Mucosa of stomach (tissue), 1 donor: ENCODE results near the gene SEC14L6.

Experiments used
- H3K27me3 ChIP-seq: one replicate; pipeline ENCODE4 v1.7.0; 2013; ENCODE audit warnings: mild to moderate bottlenecking, low read length; ENCODE audit not compliant: control insufficient read depth, insufficient read depth
- H3K36me3 ChIP-seq: one replicate; pipeline ENCODE4 v1.7.0; 2013; ENCODE audit warnings: low read length; ENCODE audit not compliant: control insufficient read depth, insufficient read depth
- H3K4me1 ChIP-seq: one replicate; pipeline ENCODE4 v1.7.0; 2013; ENCODE audit warnings: mild to moderate bottlenecking, low read length; ENCODE audit not compliant: control insufficient read depth, insufficient read depth
- H3K4me3 ChIP-seq: one replicate; pipeline ENCODE4 v1.7.0; 2013; ENCODE audit warnings: low read length
- H3K9ac ChIP-seq: one replicate; pipeline ENCODE4 v1.7.0; 2013; ENCODE audit warnings: mild to moderate bottlenecking, low read length, moderate library complexity
- H3K9me3 ChIP-seq: one replicate; pipeline ENCODE4 v1.7.0; 2013; ENCODE audit warnings: mild to moderate bottlenecking, low read length, moderate library complexity; ENCODE audit not compliant: control insufficient read depth
- donor health status: Pancreatic carcinoma.

Gene SEC14L6

DNA sequence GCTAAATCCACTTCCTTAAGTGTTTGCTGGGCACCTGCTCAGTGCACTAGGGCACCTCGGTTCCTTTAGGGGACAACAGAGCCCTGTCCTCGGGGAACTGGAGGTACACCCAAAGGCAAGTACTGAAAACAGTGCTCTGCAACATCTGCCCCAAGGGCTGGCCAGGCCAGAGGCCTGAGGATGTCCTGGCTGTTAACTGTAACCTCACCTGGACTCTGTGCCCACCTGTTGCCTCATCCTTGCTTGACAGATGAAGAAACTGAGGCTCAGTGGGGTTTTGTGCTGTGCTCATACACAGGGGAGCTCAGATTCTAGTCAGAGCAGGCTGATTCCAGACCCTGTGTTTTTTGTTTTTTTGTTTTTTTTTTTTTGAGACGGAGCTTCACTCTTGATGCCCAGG lies 43.6 kb downstream of the SEC14L6 start:
- Histone ChIP-seq H3K9me3 (no peaks in the 10 kb centered on the region), H3K27me3 (peaks cover 9% of the 10 kb centered on the region), H3K4me3 (no peak overlapping the region), H3K36me3 (no peaks in the 10 kb centered on the region), H3K4me1 (no peaks in the 10 kb centered on the region), H3K9ac (no peak overlapping the region)

- H3K4me1 ChIP-seq: no peaks in the 10 kb centered on the region
- H3K36me3 ChIP-seq: no peaks in the 10 kb centered on the region
- no peaks in the 10 kb centered on the region for H3K9me3 ChIP-seq
- no peak overlapping the region for H3K9ac ChIP-seq
- no peak overlapping the region for H3K4me3 ChIP-seq
- H3K27me3 ChIP-seq: peaks cover 9% of the 10 kb centered on the region
Observed at GRCh38 chr22:30502153-30502552, 44.4 kb downstream of the SEC14L6 start.

- H3K4me1 ChIP-seq: no peaks in the 10 kb centered on the region
- peaks cover 8% of the 10 kb centered on the region for H3K27me3 ChIP-seq
- no peak overlapping the region for H3K4me3 ChIP-seq
- H3K9ac ChIP-seq: no peak overlapping the region
- no peaks in the 10 kb centered on the region for H3K9me3 ChIP-seq
- no peaks in the 10 kb centered on the region for H3K36me3 ChIP-seq
Observed at GRCh38 chr22:30500628-30501027, 45.9 kb downstream of the SEC14L6 start.

DNA sequence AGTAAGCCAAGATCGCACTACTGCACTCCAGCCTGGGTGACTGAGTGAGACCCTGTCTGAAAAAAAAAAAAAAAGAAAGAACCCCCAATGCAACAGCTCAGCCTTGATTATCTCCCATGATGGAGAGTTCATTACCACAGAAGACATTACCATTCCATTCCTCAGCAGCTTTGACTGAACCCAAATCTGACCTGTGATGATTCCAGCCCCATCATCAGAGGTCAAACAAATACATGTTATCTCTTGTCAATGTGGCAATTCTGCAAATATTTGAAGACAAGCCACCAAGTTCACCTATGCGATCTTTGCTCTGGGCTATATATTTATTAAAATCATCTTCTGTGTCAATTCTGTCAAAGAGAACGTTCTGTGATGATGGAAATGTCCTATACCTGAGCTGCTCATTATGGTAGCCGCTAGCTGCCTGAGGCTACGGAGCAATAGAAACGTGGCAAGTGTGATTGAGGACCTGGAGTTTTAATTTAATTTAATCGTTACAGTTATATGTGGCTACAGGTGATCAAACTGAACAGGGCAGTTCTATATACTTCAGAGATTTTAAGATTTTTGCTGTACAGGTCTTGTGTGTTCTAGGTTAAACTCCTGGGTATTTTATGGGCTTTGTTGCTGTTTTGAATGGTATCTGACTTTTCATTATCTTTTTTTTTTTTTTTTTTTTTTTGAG lies 48.9 kb downstream of the SEC14L6 start:
- no peaks in the 10 kb centered on the region for H3K27me3 ChIP-seq
- no peaks in the 10 kb centered on the region for H3K4me1 ChIP-seq
- no peaks in the 10 kb centered on the region for H3K36me3 ChIP-seq
- no peak overlapping the region for H3K9ac ChIP-seq
- H3K9me3 ChIP-seq: no peaks in the 10 kb centered on the region
- no peak overlapping the region for H3K4me3 ChIP-seq

DNA sequence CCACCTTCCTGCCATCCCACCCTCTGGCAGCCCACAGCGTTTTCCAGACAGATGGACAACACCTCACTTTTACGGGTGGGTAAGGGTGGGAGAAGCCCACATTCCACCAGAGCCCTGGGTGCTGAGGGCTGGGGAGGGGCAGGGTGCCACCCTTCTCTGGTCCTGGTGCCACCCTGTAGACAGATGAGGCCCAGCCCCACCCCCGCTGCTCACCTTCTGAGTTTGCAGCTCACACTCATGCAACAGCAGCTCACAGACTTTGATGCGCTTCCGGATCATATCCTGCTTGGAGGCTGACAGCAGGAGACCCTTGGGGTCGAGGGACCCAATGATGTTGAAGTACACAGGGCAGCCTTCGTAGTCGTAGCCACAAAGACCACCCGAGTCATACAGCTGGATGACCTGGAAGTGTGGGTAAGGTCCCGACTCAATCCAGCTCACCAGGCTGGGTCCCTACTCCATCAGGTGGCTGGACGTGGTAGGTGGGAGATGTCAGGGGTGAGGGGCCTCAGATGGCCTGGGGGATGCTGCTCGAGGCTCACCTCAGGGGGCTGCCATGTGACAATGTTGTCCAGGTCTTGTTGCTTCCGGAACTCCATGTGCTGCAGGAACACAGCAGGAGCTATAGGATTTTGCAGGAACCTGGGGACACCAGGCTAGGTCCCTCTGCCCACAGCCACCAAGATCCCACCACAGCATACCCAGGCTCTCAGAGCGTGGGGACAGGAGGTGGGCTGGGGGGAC lies 51.3 kb downstream of the SEC14L6 start:
- H3K4me3 ChIP-seq: no peak overlapping the region
- H3K4me1 ChIP-seq: no peaks in the 10 kb centered on the region
- H3K36me3 ChIP-seq: no peaks in the 10 kb centered on the region
- no peak overlapping the region for H3K9ac ChIP-seq
- H3K27me3 ChIP-seq: no peaks in the 10 kb centered on the region
- no peaks in the 10 kb centered on the region for H3K9me3 ChIP-seq

DNA sequence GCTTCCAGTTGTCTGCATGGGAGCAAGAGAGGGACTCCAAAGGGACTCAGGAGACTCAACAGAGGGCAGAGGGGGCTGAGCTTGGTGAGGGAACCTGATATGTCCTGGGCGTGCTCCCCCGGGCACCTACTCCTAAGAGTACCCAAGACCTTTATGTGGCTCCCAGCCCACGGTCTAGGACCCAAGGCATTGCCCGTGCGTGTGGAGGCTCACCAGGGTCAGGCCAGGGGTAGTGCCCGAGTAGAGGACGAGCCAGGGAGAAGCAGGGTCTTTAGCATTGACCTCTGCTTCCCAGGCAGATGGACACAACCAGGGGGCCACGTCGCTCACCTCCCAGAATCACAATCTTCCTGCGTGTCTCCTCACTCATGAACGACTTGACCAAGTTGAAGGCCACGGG lies 54.4 kb downstream of the SEC14L6 start:
- H3K27me3 ChIP-seq: no peaks in the 10 kb centered on the region
- H3K9ac ChIP-seq: no peak overlapping the region
- no peaks in the 10 kb centered on the region for H3K9me3 ChIP-seq
- no peaks in the 10 kb centered on the region for H3K4me1 ChIP-seq
- no peaks in the 10 kb centered on the region for H3K36me3 ChIP-seq
- no peak overlapping the region for H3K4me3 ChIP-seq

DNA sequence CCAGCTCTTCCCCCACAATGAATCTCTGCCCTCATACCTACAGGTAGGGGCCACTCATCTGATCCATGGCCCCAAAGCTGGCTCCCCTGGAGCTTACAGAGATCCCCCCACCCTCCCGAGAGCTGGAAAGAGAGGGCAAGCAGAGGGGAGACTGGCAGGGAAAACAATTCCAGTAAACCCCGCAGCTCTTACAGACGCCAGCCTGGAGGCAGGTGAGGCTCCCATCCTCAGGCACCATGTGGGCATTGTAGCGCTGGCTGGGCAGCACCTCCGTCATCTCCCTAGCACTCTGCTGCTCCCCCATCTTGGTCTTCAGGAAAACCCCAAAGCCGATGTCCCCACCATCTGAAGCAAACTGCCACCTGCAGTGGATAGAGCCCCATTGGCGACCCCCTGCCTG lies 55.2 kb downstream of the SEC14L6 start:
- Histone ChIP-seq H3K4me1 (peaks cover under 1% of the 10 kb centered on the region), H3K27me3 (no peaks in the 10 kb centered on the region), H3K36me3 (no peaks in the 10 kb centered on the region), H3K9ac (no peak overlapping the region), H3K9me3 (no peaks in the 10 kb centered on the region), H3K4me3 (no peak overlapping the region)

- H3K9me3 ChIP-seq: no peaks in the 10 kb centered on the region
- H3K27me3 ChIP-seq: no peaks in the 10 kb centered on the region
- H3K4me1 ChIP-seq: peaks cover 6% of the 10 kb centered on the region
- no peak overlapping the region for H3K4me3 ChIP-seq
- no peaks in the 10 kb centered on the region for H3K36me3 ChIP-seq
- no peak overlapping the region for H3K9ac ChIP-seq
Observed at GRCh38 chr22:30490399-30490798, 56.1 kb downstream of the SEC14L6 start.

- Histone ChIP-seq H3K9ac (no peak overlapping the region), H3K4me3 (no peak overlapping the region), H3K27me3 (no peaks in the 10 kb centered on the region), H3K4me1 (peaks cover 6% of the 10 kb centered on the region), H3K36me3 (no peaks in the 10 kb centered on the region), H3K9me3 (no peaks in the 10 kb centered on the region)
Observed at GRCh38 chr22:30488121-30488520, 58.4 kb downstream of the SEC14L6 start.

DNA sequence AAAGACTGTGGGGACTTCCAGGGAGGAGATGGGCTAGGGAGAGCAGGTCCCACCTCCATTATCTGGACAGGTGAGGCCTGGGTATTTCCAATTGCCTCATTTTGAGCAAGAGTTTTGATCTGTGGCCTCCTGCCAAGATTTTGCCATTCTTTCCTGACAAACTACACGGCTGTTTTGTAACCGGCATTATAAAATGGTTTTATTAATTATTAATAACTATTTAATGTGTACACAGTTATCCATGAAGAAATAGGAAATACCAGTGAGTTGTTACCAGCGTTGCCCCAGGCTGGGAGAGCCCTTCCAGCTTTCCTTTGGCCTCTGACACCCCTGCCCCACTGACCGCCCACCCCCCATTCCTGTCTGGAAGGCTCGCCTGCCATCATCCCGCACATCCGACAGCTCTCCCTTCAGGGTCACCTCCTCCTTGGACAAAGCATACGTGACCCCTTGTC lies 59.9 kb downstream of the SEC14L6 start:
- H3K27me3 ChIP-seq: no peaks in the 10 kb centered on the region

GRCh38 chr22:30486118-30486517 lies 60.4 kb downstream of the SEC14L6 start:
- no peak overlapping the region for H3K9ac ChIP-seq

More for the DNA sequence above, 59.9 kb downstream of the SEC14L6 start:
- Histone ChIP-seq H3K9me3 (no peaks in the 10 kb centered on the region), H3K4me3 (no peak overlapping the region), H3K36me3 (no peaks in the 10 kb centered on the region), H3K4me1 (peaks cover 6% of the 10 kb centered on the region), H3K9ac (no peak overlapping the region)

GRCh38 chr22:30485362-30485988 lies 61.1 kb downstream of the SEC14L6 start:
- Histone ChIP-seq H3K36me3 (no peaks in the 10 kb centered on the region), H3K4me1 (peaks cover 6% of the 10 kb centered on the region), H3K27me3 (no peaks in the 10 kb centered on the region), H3K9ac (no peak overlapping the region), H3K4me3 (no peak overlapping the region), H3K9me3 (no peaks in the 10 kb centered on the region)

More at GRCh38 chr22:30486118-30486517, 60.4 kb downstream of the SEC14L6 start:
- Histone ChIP-seq H3K4me3 (no peak overlapping the region), H3K4me1 (peaks cover 6% of the 10 kb centered on the region), H3K27me3 (no peaks in the 10 kb centered on the region), H3K9me3 (no peaks in the 10 kb centered on the region), H3K36me3 (no peaks in the 10 kb centered on the region)
